ENCODE measurements around the gene AP4S1.

- no peak for TF ChIP-seq CTCF (IDR thresholded peaks at IDR 0.05)
- no peak for TF ChIP-seq POLR2A (IDR thresholded peaks at IDR 0.05)
These were observed 31.6 kb downstream of the AP4S1 start for GRCh38 chr14:31057035-31057434.
